ENCODE data around the gene S100A1.
"Not testable (repeated sequence)": the region's sequence is repeated elsewhere in the genome, so short reads cannot be mapped to it uniquely, and the experiment has no call there.

Gene S100A1

DNA sequence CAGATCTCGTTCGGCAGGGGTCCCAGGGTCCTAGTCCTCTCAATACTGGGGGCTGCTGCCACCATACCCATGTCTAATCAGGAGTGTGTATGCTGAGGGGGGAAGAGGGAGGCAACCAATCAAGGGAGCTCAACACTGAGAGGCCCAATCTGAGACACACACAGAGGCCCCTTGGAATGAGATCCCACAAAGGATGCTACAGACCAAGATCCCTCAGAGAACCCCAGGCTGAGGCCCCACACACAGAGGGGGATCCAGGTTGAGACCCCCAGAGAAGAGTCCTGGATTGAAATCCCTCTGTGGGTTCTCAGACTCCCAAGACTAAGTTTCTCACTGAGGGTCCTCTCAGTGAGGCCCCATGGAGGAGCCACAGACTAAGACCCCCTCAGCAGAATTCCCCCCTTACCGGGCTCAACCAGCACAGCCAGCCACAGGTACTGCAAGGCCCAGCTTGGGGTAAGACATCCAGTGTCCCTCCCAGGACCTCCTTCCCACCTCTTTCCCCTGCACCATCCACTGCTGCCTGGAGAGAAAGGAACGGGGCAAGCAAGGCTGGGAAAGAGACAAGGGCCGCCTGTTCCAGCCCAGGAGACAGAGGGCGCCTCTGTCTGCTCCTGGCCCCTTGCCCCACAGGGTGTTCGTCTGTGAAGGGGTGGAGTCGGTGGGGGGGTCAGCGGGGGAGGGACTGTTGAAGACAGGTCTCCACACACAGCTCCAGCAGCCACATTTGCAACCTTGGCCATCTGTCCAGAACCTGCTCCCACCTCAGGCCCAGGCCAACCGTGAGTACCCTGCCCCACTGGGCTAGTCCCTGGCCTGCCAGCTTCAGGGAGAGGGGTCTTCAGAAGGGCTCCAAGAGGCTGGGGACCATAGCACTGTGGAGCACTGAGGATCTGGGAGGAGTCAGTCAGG is at the start of gene S100A1:
Gene S100A1, plus strand, starts transcription at position 720 of the 912 bp plus-strand sequence. CDS start 2,088 bp downstream, outside the sequence.
- no peak for DNase-seq

DNA sequence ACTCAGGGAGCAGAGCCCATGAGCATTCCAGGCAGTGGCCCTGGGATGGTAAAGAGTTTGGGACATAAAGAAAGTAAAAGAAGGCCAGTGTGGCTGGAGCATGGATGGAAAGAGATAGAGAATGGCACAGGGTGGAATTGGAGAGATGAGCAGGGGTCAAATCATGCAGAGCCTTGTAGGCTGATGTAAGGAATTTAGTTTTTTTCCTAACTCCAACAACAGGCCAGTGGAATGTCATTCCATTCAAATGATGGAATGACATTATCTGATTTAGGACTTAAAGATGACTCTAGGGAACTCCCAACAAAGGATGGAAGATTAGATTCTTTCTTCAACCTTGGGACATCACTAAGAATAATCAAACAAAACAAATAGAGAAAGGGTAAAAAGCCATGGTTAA is 49.7 kb upstream of the S100A1 start:
- no peak for DNase-seq

DNA sequence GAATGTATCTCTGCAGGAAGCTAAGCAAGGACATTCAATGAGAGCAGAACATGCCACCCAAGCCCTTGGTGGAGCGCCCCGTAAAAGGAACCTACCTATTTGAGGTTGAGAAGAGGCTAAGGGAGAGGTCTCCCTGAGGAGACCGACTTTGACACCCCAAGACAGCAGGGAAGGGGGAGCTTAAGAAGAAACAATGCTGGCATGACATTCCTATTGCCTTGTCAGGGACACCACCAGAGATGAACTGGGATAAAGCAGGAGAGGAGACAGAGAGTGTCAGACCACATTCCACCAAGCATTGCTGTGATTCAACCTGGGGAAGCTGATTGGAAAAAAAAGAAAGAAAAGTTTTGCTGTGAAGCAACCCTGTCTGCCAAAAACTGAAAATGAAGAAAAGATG is 49.3 kb upstream of the S100A1 start:
- DNase-seq, result no peak

DNA sequence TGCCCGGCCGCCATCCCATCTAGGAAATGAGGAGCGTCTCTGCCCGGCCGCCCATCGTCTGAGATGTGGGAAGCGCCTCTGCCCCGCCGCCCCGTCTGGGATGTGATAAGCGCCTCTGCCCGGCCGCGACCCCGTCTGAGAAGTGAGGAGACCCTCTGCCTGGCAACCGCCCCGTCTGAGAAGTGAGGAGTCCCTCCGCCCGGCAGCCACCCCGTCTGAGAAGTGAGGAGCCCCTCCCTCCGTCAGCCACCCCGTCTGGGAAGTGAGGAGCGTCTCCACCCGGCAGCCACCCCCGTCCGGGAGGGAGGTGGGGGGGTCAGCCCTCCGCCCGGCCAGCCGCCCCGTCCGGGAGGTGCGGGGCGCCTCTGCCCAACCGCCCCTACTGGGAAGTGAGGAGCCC is 45.4 kb upstream of the S100A1 start:
- not testable (repeated sequence) for DNase-seq

DNA sequence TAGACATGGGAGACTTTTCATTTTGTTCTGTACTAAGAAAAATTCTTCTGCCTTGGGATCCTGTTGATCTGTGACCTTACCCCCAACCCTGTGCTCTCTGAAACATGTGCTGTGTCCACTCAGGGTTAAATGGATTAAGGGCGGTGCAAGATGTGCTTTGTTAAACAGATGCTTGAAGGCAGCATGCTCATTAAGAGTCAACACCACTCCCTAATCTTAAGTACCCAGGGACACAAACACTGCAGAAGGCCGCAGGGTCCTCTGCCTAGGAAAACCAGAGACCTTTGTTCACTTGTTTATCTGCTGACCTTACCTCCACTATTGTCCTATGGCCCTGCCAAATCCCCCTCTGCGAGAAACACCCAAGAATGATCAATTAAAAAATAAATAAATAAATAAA is 44.7 kb upstream of the S100A1 start:
- DNase-seq, result not testable (repeated sequence)

DNA sequence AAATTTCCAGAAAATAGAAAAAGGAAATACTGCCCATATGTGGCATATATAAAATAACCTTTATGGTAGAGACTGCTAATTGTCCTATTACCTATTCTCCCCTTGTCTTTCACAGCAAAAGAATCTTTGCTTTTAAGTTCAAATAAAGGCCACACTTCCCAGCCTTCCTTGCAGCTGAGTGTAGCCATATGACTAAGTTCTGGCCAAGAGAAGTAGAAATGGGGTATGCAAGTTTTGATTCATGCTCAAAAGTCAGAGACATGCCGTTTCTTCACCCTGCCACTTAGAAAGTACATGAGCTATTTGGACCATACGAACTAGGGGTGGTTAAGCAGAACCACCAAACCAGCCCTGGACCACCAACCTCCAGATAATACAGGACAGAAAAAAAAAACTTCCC is 44.3 kb upstream of the S100A1 start:
- DNase-seq, result no peak

DNA sequence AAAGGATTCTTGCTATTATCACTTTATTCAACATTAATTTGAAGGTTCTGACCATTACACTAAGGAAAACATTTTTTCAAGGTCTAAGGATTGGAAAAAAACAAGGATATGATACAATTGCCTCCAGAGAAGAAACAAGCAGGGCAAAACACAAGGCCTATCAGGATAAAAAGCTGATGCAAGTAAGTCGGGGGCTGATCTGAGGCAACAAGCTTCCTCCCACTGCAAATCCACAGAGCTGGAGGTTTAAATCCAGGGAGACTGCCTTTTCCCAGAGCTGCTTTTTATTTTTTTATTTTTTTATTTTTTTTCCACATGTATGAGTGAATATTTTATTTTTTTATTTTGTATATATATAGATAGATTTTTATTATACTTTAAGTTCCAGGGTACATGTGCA is 43.2 kb upstream of the S100A1 start:
- no peak for DNase-seq

DNA sequence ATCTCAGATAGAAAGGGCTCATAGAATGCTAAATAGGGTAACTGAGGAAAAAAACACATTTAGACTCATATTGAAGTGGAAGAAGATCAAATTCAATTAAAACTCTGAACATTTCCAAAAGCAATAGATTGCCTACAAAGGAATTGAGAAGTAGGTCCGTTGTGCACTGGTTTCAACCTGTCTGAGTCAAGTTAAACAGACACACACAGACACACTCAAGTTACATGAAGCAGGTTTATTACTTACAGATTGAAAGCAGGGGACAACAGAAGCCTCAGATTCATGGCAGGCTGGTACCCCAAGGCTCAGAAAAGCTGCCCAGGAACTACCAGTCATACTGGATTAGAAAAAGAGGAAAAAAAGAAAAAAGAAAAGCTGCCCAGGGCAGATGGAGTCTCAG is 41.9 kb upstream of the S100A1 start:
- no peak for DNase-seq

DNA sequence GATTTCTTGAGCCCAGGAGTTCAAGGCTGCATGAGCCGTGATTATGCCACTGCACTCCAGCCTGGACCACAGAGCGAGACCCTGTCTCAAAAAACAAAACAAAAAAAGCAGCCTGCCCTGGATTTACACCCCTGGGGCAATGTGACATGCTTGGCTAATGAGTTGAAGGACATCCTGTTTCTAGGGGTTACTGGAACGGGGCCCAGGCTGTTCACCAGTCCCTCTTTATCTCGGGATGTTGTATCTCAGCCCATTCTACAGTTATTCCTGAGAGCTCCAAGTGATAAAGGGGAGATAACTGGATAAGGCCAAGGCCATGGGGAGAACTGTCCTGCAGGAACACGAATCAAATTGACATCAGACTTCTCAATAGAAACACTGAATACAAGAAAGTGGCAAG is 40.9 kb upstream of the S100A1 start:
- no peak for DNase-seq

DNA sequence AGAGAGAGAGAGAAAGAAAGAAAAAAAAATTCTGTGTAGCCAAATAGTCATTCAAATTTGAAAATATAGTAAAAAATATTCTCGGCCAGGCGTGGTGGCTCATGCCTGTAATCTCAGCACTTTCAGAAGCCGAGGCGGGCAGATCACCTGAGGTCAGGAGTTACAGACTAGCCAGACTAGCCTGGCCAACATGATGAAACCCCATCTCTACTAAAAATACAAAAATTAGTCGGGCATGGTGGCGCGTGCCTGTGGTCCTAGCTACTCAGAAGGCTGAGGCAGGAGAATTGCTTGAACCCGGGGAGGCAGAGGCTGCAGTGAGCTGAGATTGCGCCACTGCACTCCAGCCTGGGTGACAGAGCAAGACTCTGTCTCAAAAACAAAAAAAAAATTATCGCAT is 40.2 kb upstream of the S100A1 start:
- DNase-seq, result not testable (repeated sequence)

DNA sequence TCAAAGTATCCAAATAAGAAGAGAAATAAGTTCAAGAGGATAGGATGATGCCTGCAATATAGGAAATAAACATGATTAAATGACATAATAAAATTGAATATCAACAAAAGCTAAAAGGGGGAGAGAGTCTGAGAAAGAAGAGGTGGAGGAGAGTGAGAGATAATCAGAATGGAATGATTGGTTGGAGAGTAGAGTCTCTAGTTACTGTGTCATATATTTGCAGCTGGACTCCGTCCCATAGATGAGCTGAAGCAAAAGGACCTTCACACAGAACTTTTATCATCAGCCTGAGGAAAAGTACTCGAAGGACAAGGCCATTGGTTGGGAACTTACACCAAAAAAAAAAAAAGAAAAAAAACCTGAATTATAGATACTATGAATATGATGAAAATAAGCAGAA is 39.8 kb upstream of the S100A1 start:
- DNase-seq, result no peak

DNA sequence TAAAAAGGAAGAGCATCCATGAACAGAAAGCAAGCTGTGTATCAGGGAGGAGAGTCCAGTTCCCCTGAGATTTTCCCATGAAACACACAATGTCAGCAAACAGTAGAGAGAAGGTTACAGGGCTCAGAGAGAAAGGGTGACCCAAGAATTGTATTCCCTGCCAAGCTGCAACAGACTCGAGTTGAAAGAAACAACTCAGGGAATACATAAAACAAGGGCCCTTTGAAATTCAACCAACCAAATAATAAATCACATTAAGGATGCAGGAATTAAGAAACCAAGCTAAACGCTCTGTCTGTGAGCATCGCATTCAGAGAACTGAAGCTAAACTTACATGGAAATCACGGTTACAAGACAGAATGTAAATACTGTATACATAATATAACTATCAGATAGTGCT is 35.5 kb upstream of the S100A1 start:
- DNase-seq, result no peak

DNA sequence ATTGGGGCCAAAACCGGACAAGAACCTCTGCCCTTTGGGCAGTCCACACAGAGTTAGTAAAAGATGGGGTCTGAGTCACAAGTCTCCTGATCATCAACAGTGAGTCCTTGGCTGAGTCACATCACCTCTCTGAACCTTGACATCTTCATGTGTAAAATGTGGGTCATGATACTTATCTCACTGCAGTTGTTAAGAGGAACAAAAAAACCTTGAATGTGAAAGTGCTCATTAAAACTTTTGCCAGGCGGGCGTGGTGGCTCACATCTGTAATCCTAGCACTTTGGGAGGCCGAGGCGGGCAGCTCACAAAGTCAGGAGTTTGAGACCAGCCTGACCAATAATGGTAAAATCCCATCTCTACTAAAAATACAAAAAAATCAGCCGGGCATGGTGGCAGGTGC is 31.0 kb upstream of the S100A1 start:
- no peak for DNase-seq

DNA sequence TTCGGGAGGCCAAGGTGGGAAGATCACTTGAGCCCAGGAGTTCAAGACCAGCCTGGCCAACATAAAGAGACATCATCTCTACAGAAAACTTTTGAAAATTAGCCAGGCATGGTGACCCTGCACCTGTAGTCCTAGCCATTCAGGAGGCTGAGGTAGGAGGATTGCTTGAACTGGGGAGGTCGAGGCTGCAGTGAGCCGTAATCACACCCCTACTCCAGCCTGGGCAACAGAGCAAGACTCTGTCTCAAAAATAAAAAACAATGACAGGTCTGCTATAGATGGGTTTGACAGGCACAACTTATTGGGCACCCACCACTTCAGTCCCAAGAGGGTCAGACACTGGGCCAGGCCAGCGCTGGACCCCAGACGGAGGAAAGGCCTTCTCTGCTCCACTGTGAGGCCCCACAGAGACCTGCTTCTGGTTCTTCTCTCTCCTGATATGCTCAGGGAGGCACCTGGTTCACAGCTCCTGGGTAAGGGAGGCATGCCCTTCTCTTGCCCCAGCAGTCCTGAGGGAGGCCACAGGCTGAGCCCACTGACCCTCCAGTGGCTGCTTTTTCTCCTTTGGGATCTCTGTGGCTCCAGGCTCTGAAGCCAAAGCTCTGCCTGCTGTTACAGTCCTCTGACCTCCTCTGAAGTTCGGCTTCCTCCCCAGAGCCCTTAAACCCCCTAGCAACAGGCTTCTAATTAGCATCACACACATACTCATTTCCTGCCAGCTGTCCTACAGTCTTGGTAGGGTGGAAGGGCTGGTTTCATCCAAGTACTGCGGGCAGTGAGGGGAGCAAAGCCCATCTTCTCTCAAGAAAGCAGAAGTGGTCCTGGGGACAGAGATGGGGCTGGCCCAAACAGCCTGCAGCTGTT is 29.7 kb upstream of the S100A1 start:
- peak; percentile 98 for DNase-seq

DNA sequence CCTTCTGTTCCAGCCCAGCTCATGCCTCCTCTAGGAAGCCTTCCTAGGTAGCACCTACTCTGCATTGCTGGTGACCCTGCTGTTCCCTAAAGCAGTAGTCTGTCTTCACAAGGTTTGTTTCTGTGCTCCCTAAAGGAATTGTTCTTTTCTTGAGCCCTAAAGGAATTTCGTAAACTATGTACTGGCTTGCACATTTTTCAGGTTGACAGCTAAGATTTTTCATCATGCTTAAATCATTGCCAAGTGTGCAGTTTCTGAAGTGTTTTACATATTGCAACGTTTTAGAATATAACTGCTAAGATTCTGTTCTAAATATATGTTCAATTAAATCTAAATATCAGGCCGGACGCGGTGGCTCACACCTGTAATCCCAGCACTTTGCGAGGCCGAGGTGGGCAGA is 28.4 kb upstream of the S100A1 start:
- no peak for DNase-seq

DNA sequence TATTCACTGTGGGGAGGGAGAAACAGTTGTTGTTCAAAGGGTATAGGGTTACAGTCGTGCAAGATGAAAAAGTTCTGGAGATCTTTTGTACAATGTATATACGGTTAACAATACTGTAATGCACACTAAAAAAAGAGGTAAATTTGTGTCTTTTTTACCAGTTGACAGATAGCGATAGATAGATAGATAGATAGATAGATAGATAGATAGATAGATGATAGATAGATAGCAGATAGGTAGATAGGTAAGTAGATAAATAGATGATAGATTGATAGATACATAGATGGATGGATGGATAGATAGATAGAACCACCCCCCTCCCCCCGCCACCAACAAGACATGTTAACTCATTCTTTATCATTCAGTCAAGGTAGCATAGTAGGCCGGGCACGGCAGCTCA is 25.5 kb upstream of the S100A1 start:
- no peak for DNase-seq

DNA sequence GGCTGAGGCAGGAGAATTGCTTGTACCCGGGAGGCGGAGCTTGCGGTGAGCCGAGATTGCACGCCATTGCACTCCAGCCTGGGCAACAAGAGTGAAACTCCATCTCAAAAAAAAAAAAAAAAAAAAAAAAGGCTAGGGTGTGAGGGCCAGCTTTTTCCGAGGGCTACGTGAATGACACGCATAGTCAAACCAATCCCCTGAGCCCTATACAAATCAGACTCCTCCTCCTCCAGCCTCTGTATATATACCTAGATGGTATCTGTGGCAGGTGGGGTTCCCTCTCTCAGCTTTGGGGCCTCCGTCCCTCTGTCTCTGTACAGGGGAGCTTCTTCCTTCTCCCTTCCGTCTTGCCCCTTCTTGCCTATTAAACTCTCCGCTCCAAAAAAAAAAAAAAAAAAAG is 22.0 kb upstream of the S100A1 start:
- DNase-seq, result no peak

DNA sequence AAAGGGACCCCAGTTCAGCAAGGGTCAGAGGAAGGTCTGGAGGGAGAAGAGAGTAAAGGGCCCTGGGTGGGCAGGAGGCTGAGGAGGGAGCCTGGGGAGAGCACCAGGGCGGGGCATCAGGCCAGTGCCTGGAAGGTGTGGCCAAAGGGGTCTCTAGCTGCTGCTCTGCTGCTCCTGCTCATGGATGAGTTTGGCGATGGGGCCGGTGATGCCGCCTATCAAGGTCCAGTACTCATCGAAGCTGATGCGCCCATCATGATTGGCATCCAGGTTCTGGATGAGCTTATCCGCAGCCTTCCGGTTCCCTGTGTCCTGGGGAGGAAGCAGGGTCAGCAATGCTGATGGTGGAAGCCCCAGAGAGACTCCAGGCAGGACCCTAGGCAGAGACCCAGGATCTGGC is 20.9 kb upstream of the S100A1 start:
- DNase-seq, result no peak

DNA sequence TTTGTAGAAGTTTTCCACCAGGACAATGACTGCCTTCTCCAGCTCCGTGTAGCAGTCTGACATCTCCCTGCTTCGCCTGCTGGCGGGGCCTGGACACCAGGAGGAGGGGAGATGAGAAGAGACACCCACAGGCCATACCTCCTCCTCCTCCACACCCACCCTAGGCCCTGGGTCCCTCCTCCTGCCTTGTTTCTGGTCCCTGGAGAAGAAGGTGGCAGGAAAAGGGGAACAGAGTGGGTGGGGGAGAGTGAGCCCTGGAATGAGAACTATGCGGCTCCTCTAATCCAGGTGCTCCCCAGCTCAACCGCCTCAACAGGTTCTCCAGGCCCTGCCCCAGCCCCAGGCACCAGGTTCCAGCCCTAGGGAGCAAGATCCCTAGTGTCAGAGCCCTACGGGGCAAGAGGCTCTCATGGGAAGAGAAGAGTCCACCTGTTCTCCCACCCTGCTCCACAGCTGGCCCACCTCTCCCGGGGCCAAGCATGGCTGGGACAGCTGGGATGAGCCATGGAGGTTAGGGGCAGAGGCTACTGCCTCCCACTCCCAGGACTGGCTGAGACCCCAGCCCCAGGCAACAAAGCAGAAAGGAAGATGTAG is 20.0 kb upstream of the S100A1 start:
- DNase-seq, result no peak

DNA sequence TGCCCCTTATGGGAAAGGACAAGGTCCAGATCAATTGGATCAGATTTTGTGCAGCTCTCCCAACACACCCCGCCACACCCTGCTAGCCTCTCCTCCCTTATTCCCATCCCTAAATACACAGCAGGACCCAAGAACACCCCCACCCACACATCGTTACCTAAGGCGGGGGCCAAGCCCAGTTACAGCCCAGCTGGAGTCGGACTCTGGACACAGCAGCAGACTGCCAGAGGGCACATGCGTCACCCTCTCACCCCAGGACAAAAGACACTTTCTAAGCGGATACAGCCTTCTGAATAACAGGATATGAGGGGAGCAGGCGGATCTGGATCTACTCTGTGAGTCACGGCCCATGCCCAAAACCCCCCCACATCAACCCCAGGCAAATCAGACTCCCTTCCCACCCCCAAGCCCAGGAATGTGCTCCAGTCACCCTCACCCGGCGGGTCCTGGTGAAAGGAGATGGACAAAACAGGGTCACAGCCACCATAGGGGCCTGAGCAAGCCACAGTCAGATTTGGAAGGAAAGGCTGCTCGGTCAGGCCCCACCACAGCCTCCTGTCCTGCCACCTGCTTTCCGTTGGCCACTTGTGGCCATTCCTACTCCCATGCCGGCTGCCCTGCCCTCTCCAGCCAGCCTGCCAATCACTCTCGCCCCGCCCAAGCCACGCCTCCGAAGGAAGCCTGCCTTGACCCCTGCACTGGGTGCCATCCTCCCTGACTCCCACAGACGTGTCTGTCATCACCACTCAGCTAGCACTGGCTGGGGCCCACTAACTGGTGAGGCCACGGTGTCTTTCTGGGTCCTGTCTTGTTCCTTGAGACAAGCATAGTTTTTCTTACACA is 19.3 kb upstream of the S100A1 start:
- DNase-seq, result no peak

DNA sequence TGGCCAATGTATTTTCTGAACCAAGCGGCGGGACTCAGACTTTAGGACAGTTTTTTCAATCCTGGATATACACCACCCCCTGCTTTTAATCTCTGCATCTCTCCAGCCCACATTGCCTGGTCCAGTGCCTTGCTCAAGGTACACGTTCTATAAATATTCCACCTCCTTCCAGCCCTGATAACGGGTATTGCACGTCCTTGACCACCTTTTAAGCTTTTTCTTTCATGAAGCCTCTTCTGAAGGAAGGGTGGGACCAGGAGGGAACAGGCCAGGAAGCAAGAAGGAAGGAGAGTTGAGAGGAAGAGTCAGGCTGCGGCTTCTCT is 18.7 kb upstream of the S100A1 start:
- DNase-seq, result no peak

DNA sequence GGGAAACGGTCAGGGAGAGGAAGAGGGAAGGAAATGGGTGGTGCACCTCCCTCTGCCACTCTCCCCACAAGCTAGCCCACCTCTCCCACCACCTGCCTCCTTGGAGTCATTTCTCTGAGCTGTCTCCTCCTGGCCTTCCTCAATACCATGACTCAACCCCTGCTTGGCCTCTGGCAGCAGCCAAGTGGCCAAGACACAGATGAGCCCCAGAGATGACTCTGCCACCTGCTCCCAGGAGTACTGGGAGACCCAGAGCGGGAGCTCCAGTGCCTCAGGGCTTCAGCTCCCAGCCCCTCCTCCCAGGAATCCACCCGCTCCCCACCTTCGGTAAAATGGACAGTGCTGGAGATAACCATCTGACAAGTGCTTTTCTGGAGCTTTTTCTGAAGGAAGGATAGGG is 17.9 kb upstream of the S100A1 start:
- no peak for DNase-seq

DNA sequence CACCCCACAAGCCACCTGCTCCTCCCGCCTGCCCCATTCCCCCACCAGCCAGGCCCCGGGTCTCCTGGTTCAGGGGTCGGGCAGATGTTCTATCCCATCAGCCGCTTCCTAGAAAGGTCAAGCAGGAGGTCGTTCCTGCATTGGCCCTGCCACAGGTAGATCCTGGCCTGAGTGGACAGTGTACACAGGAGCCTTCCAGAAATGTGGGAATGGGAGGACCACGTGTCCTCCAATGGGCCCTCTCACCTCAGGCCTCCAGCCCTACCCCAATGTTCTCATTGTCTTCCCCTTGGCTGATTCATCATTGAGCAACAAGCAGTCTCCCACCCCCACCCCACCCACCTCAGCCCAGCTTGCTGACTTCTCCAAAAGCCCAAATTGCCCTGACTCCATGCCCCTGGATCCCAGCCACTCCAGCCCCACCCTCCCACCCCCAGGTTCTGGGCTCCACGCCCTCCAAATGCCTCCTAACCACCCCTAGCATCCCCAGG is 17.4 kb upstream of the S100A1 start:
- no peak for DNase-seq
